Measurements from ENCODE around the gene IL16.

Gene IL16

GRCh38 chr15:81296673-81297072, 100.0 kb downstream of the IL16 start:
- H3K27me3 ChIP-seq (ENCODE audit: insufficient read depth, low read depth, severe bottlenecking): no peaks in the 10 kb centered on the region
- H3K9me3 ChIP-seq (ENCODE audit: severe bottlenecking): no peaks in the 10 kb centered on the region
- H3K4me3 ChIP-seq (ENCODE audit: low read depth, low read length): no peak overlapping the region
- TF ChIP-seq CTCF (IDR thresholded peaks at IDR 0.05; ENCODE audit: low read depth, low read length): no peak
- no peak for DNase-seq
- H3K27ac ChIP-seq: no peak overlapping the region
- H3K36me3 ChIP-seq: no peaks in the 10 kb centered on the region

- no peak overlapping the region for H3K4me3 ChIP-seq (ENCODE audit: low read depth, low read length)
- DNase-seq: no peak
- TF ChIP-seq CTCF (IDR thresholded peaks at IDR 0.05; ENCODE audit: low read depth, low read length): no peak
- no peaks in the 10 kb centered on the region for H3K9me3 ChIP-seq (ENCODE audit: severe bottlenecking)
- no peak overlapping the region for H3K27ac ChIP-seq
- H3K36me3 ChIP-seq: no peaks in the 10 kb centered on the region
- H3K27me3 ChIP-seq (ENCODE audit: insufficient read depth, low read depth, severe bottlenecking): no peaks in the 10 kb centered on the region
These were observed 100.5 kb downstream of the IL16 start for GRCh38 chr15:81297147-81297572.

GRCh38 chr15:81297603-81298575, 101.2 kb downstream of the IL16 start:
- no peak for DNase-seq
- no peak for TF ChIP-seq CTCF (IDR thresholded peaks at IDR 0.05; ENCODE audit: low read depth, low read length)
- no peaks in the 10 kb centered on the region for H3K9me3 ChIP-seq (ENCODE audit: severe bottlenecking)
- no peaks in the 10 kb centered on the region for H3K27me3 ChIP-seq (ENCODE audit: insufficient read depth, low read depth, severe bottlenecking)
- no peak overlapping the region for H3K27ac ChIP-seq
- H3K4me3 ChIP-seq (ENCODE audit: low read depth, low read length): no peak overlapping the region
- H3K36me3 ChIP-seq: no peaks in the 10 kb centered on the region

DNA sequence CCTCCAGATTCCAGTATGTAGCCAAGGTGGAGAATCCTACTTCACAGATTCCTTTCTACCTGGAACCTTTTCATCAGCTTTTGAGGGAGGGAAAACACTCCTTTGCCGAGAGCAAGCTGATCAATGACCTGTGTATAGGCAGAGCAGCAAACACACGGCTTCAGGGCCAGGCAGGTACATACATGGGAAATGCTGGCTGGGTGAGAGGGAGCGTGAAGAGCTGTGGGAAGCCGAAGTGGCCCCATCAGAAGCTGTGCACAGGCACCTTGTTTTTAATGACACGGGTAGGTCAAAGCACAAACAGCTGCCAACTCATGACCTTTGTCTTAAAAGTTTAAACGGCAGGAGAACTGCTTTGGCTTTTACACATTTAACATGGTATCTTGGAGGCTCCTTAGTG, 101.9 kb downstream of the IL16 start:
- Histone ChIP-seq H3K27ac (no peak overlapping the region), H3K4me3 (ENCODE audit: low read depth, low read length) (no peak overlapping the region), H3K27me3 (ENCODE audit: insufficient read depth, low read depth, severe bottlenecking) (no peaks in the 10 kb centered on the region), H3K9me3 (ENCODE audit: severe bottlenecking) (no peaks in the 10 kb centered on the region), H3K36me3 (no peaks in the 10 kb centered on the region)
- TF ChIP-seq CTCF (IDR thresholded peaks at IDR 0.05; ENCODE audit: low read depth, low read length): no peak
- no peak for DNase-seq

- no peak overlapping the region for H3K27ac ChIP-seq
- H3K36me3 ChIP-seq: no peaks in the 10 kb centered on the region
- DNase-seq: no peak
- H3K27me3 ChIP-seq (ENCODE audit: insufficient read depth, low read depth, severe bottlenecking): no peaks in the 10 kb centered on the region
- TF ChIP-seq CTCF (IDR thresholded peaks at IDR 0.05; ENCODE audit: low read depth, low read length): no peak
- no peaks in the 10 kb centered on the region for H3K9me3 ChIP-seq (ENCODE audit: severe bottlenecking)
- H3K4me3 ChIP-seq (ENCODE audit: low read depth, low read length): no peak overlapping the region
These were observed 102.5 kb downstream of the IL16 start for GRCh38 chr15:81299156-81299555.

Measured in WERI-Rb-1 (cell line).